Measurements from ENCODE around the gene RPS27. TPM values are rescaled to one million over a fixed set of nuclear protein-coding genes. Genes with fewer than 3 reads are reported as not detected.
"Not testable (repeated sequence)": the region's sequence is repeated elsewhere in the genome, so short reads cannot be mapped to it uniquely, and the experiment has no call there.

RPS27 gene
- total RNA-seq, 1 donor from 2014 or later, result 2,370 TPM

DNA sequence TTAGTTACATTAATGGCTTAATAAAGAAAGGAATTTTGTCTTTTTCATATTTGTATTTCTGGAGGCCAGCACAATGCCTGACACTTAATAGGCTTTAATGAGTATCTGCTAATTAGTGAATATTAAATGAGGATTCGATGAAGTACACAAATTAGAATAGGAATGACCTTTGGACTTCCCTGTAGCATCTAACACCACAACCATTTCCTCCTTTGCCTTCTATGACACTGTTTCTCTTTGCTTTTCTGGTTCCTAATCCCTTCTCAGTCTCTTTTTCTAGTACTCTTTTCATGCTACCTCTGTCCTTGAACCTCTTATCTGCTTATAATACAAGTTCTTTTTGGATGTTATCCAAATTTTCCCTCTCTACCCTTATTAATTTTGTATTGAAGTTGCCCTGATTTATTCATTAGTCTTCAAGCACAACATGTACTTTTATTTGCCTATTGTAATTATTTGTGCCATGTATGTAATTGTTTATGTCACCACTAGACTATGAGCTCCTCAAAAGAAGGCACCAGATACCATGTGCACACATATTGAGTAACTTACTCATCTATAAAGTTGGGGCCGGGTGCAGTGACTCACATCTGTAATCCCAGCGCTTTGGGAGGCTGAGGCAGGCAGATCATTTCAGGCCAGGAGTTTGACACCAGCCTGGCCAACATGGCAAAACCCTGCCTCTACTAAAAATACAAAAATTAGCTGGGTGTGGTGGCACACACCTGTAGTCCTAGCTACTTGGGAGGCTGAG, 23.8 kb downstream of the RPS27 start:
- H3K27me3 Mint-ChIP-seq, result no peaks in the 10 kb centered on the region
- no peak overlapping the region for H3K27ac Mint-ChIP-seq
- H3K4me1 Mint-ChIP-seq (ENCODE audit: unreplicated experiment), result no peaks in the 10 kb centered on the region
- no peaks in the 10 kb centered on the region for H3K36me3 Mint-ChIP-seq
- H3K9me3 Mint-ChIP-seq, result no peaks in the 10 kb centered on the region
- TF ChIP-seq CTCF (conservative IDR thresholded peaks at IDR 0.05), result no peak
- no peak overlapping the region for H3K4me3 Mint-ChIP-seq
- no peak for DNase-seq (ENCODE audit: extremely low spot score, unreplicated experiment)

GRCh38 chr1:154019269-154019668, 28.7 kb downstream of the RPS27 start:
- no peaks in the 10 kb centered on the region for H3K27me3 Mint-ChIP-seq
- DNase-seq (ENCODE audit: extremely low spot score, unreplicated experiment), result no peak
- no peaks in the 10 kb centered on the region for H3K36me3 Mint-ChIP-seq
- H3K27ac Mint-ChIP-seq, result no peak overlapping the region
- TF ChIP-seq CTCF (conservative IDR thresholded peaks at IDR 0.05), result no peak
- no peaks in the 10 kb centered on the region for H3K4me1 Mint-ChIP-seq (ENCODE audit: unreplicated experiment)
- no peaks in the 10 kb centered on the region for H3K9me3 Mint-ChIP-seq
- H3K4me3 Mint-ChIP-seq, result no peak overlapping the region

DNA sequence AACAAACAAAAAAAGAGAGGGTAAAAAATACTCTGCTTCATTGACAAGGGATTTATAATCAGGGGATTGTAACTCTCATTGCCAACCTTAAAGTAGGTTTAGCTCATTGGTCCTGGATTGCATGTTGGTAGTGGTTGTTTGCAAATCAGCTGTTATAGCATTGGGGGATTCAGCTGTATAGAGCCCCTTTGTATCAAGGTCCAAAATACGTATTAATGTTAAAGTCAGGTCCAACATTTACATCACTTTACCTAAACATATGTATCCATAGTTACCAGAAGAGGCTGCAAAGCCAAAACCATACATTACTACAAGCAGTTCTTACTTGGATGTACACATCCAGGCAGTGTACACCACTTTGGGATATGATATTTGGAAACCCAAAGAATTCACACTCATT, 29.4 kb downstream of the RPS27 start:
- Mint-ChIP-seq H3K27ac (no peak overlapping the region), H3K36me3 (no peaks in the 10 kb centered on the region), H3K4me1 (ENCODE audit: unreplicated experiment) (no peaks in the 10 kb centered on the region), H3K9me3 (no peaks in the 10 kb centered on the region), H3K4me3 (no peak overlapping the region), H3K27me3 (no peaks in the 10 kb centered on the region)
- no peak for DNase-seq (ENCODE audit: extremely low spot score, unreplicated experiment)
- no peak for TF ChIP-seq CTCF (conservative IDR thresholded peaks at IDR 0.05)

GRCh38 chr1:154033697-154034096, 43.1 kb downstream of the RPS27 start:
- H3K27me3 Mint-ChIP-seq; H3K9me3 Mint-ChIP-seq; H3K36me3 Mint-ChIP-seq; H3K4me3 Mint-ChIP-seq; H3K27ac Mint-ChIP-seq; H3K4me1 Mint-ChIP-seq (ENCODE audit: unreplicated experiment); DNase-seq (ENCODE audit: extremely low spot score, unreplicated experiment): not testable (repeated sequence)

Small RNA genes lying within 50 kb of the gene (microRNA-seq; reads per million reads assigned to microRNA genes)
- not detected for gene MIR6737

Other genes starting within 250 kb of the RPS27 start
- 20.6 and 22.1 TPM in 2 replicates for gene SLC27A3, start 215.4 kb upstream of the RPS27 start, total RNA-seq (ENCODE audit: low replicate concordance)
- gene GATAD2B, start 67.8 kb upstream of the RPS27 start, total RNA-seq (ENCODE audit: low replicate concordance), result 39.0 and 51.4 TPM in 2 replicates
- gene DENND4B, start 44.0 kb upstream of the RPS27 start, total RNA-seq (ENCODE audit: low replicate concordance), result 43.0 and 70.7 TPM in 2 replicates
- 31.1 and 36.0 TPM in 2 replicates for gene CRTC2, start 32.1 kb upstream of the RPS27 start, total RNA-seq (ENCODE audit: low replicate concordance)
- gene SLC39A1, start 27.2 kb upstream of the RPS27 start, total RNA-seq (ENCODE audit: low replicate concordance), result 75.7 and 93.4 TPM in 2 replicates
- 17.2 and 31.8 TPM in 2 replicates for gene CREB3L4, start 22.9 kb upstream of the RPS27 start, total RNA-seq (ENCODE audit: low replicate concordance)
- gene JTB, start 13.1 kb upstream of the RPS27 start, total RNA-seq (ENCODE audit: low replicate concordance), result 99.2 and 153 TPM in 2 replicates
- 79.3 and 90.1 TPM in 2 replicates for gene RAB13, start 4.4 kb upstream of the RPS27 start, total RNA-seq (ENCODE audit: low replicate concordance)
- 0.07 TPM in 1 of 2 replicates, not detected in the other for gene NUP210L, start 164.3 kb downstream of the RPS27 start, total RNA-seq (ENCODE audit: low replicate concordance)
- 263 and 371 TPM in 2 replicates for gene TPM3, start 201.3 kb downstream of the RPS27 start, total RNA-seq (ENCODE audit: low replicate concordance)
- not detected in 2 replicates for gene CFAP141, start 215.6 kb downstream of the RPS27 start, total RNA-seq (ENCODE audit: low replicate concordance)
- 188 and 216 TPM in 2 replicates for gene UBAP2L, start 230.2 kb downstream of the RPS27 start, total RNA-seq (ENCODE audit: low replicate concordance)